Vagina (tissue), 2 donors: ENCODE results near the gene PC. TPM values are rescaled to one million over a fixed set of nuclear protein-coding genes. Genes with fewer than 3 reads are reported as not detected.

ENCODE experiments used
- DNase-seq, 2 donors: peaks; one replicate each; pipeline ENCODE4 v3.0.0-alpha.2; 2017; ENCODE audit errors: extremely low spot score in 2 of 2
- H3K27ac ChIP-seq: fragments of 200-600 bp; sonication (generic); one replicate; pipeline ENCODE4 v1.5.1; 2019
- H3K27me3 ChIP-seq: fragments of 200-600 bp; sonication (generic); one replicate; pipeline ENCODE4 v1.5.1; 2019
- H3K36me3 ChIP-seq, 2 donors: fragments of 200-600 bp; sonication (generic); one replicate each; pipeline ENCODE4 v1.5.1; 2017 to 2019
- H3K4me1 ChIP-seq: fragments of 200-600 bp; sonication (generic); one replicate; pipeline ENCODE4 v1.5.1; 2019
- H3K4me3 ChIP-seq, 2 donors: fragments of 200-600 bp; sonication (generic); 1 replicate in 1 of 2; 2 replicates in 1 of 2; pipeline ENCODE4 v1.5.1; 2016 to 2019
- H3K9me3 ChIP-seq: fragments of 200-600 bp; sonication (generic); one replicate; pipeline ENCODE4 v1.5.1; 2019
- CTCF ChIP-seq, 3 experiments: fragments of 450-650 bp in 2 of 3; fragments of 200-600 bp in 1 of 3; sonication (generic) in 1 of 3; IDR thresholded peaks; one replicate each; pipeline ENCODE4 v1.5.1; 2017 to 2019; ENCODE audit warnings: antibody characterized with exemption in 3 of 3, mild to moderate bottlenecking in 2 of 3, moderate library complexity in 2 of 3
- POLR2A ChIP-seq, 2 donors: fragments of 450-650 bp; IDR thresholded peaks; one replicate each; pipeline ENCODE4 v1.6.1; 2017; ENCODE audit warnings: antibody characterized with exemption in 2 of 2, mild to moderate bottlenecking in 2 of 2, moderate library complexity in 2 of 2
- POLR2AphosphoS5 ChIP-seq, 2 donors: sonication (generic); formaldehyde crosslinking; IDR thresholded peaks; one replicate each; pipeline ENCODE4 v1.9.0; 2017; ENCODE audit warnings: antibody characterized with exemption in 2 of 2, mild to moderate bottlenecking in 2 of 2, low read depth in 1 of 2; ENCODE audit not compliant: insufficient read depth in 1 of 2
- intact Hi-C: fragments of 100-400 bp; cut with DNase I; formaldehyde crosslinking; loops from one replicate; pipeline ENCODE4 v1.15.1; 2023
- total RNA-seq: library from RNA; depleted of rRNA; stranded (reverse); fragments of >200 nt; gene quantifications from one replicate; pipeline ENCODE4 v1.2.3, GENCODE V29; 2016

Gene PC
- total RNA-seq, 1 donor from 2014 or later, result 34.1 TPM

- no peaks in the 10 kb centered on the region for H3K9me3 ChIP-seq
- no peak overlapping the region for H3K4me3 ChIP-seq
- DNase-seq, result no peak
- no peaks in the 10 kb centered on the region for H3K36me3 ChIP-seq
- no peaks in the 10 kb centered on the region for H3K27me3 ChIP-seq
- TF ChIP-seq CTCF (IDR thresholded peaks at IDR 0.05), result no peak
- no peak for TF ChIP-seq POLR2A (IDR thresholded peaks at IDR 0.05)
- no peak for TF ChIP-seq POLR2AphosphoS5 (IDR thresholded peaks at IDR 0.05; ENCODE audit: insufficient read depth in 1 of 2, low read depth in 1 of 2)
- intact Hi-C loops, result no loop called here
- H3K4me1 ChIP-seq, result peaks cover 7% of the 10 kb centered on the region
- H3K27ac ChIP-seq, result no peak overlapping the region
These were observed 97.0 kb downstream of the PC start for GRCh38 chr11:66861038-66861773.

DNA sequence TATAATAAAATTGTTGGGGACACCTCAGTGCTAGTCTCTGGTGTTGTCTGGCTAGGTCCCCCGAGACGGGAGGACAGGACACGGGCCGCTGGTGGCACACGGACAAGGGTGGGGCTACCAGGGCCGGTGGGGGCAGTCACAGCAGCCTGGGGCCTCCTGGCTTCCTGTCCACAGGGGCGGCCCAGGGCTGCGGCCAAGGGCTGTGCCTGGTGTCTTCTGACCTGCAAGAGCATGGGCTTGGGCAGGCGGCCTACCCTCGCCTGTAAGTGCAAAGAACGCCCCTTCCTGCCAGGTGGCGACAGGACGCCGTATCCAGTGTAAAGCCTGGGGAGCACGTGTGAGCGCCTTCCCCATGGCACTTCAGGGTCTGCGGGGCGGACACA lies 97.7 kb downstream of the PC start:
- TF ChIP-seq CTCF (IDR thresholded peaks at IDR 0.05) (no peak), POLR2AphosphoS5 (IDR thresholded peaks at IDR 0.05; ENCODE audit: insufficient read depth in 1 of 2, low read depth in 1 of 2) (no peak), POLR2A (IDR thresholded peaks at IDR 0.05) (no peak)
- intact Hi-C loops, result no loop called here
- no peaks in the 10 kb centered on the region for H3K9me3 ChIP-seq
- H3K36me3 ChIP-seq, result no peaks in the 10 kb centered on the region
- peaks cover 12% of the 10 kb centered on the region for H3K4me1 ChIP-seq
- no peak overlapping the region for H3K4me3 ChIP-seq
- H3K27me3 ChIP-seq, result no peaks in the 10 kb centered on the region
- H3K27ac ChIP-seq, result no peak overlapping the region
- no peak for DNase-seq

DNA sequence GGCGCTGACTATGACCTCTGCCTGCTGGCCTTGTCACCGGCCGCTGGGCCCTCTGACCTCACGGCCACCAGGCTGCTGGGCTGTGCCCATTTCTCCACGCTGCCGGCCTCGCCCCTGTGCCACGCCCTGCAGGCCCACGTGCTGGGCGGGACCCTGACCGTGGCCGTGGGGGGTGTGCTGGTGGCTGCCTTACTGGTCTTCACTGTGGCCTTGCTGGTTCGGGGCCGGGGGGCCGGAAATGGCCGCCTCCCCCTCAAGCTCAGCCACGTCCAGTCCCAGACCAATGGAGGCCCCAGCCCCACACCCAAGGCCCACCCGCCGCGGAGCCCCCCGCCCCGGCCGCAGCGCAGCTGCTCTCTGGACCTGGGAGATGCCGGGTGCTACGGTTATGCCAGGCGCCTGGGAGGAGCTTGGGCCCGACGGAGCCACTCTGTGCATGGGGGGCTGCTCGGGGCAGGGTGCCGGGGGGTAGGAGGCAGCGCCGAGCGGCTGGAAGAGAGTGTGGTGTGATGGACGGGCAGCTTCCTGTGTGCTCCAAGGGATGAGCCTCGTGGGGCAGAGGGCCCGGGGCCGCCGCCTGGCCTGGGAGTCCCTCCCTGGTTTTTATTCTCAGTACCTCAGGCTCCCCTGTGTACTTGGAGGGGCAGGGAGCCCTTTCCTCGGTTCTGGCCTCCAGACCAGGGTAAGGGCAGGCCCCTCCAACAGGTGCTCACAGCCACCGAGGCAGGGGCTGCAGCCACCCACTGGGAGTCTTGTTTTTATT lies 98.3 kb downstream of the PC start:
- Histone ChIP-seq H3K4me3 (no peak overlapping the region), H3K4me1 (peaks cover 17% of the 10 kb centered on the region), H3K9me3 (no peaks in the 10 kb centered on the region), H3K27me3 (no peaks in the 10 kb centered on the region), H3K27ac (no peak overlapping the region), H3K36me3 (no peaks in the 10 kb centered on the region)
- no peak for DNase-seq
- no peak for TF ChIP-seq POLR2AphosphoS5 (IDR thresholded peaks at IDR 0.05; ENCODE audit: insufficient read depth in 1 of 2, low read depth in 1 of 2)
- TF ChIP-seq POLR2A (IDR thresholded peaks at IDR 0.05), result no peak
- no peak for TF ChIP-seq CTCF (IDR thresholded peaks at IDR 0.05)
- intact Hi-C loops, result no loop called here

GRCh38 chr11:66858939-66859685 lies 99.1 kb downstream of the PC start:
- H3K36me3 ChIP-seq, result no peaks in the 10 kb centered on the region
- intact Hi-C loops, result no loop called here
- peaks cover 17% of the 10 kb centered on the region for H3K4me1 ChIP-seq
- no peak overlapping the region for H3K27ac ChIP-seq
- no peak overlapping the region for H3K4me3 ChIP-seq
- no peak for DNase-seq
- H3K27me3 ChIP-seq, result no peaks in the 10 kb centered on the region
- TF ChIP-seq POLR2AphosphoS5 (IDR thresholded peaks at IDR 0.05; ENCODE audit: insufficient read depth in 1 of 2, low read depth in 1 of 2) (no peak), POLR2A (IDR thresholded peaks at IDR 0.05) (no peak), CTCF (IDR thresholded peaks at IDR 0.05) (no peak)
- H3K9me3 ChIP-seq, result no peaks in the 10 kb centered on the region
